Stimulated activated CD8-positive, alpha-beta memory T cell treated with anti-CD3 and anti-CD28 coated beads, Interleukin-2, amount 100 ng/mL, for 48 hours (primary cell): ENCODE data around the gene CCT4.
"Not testable (repeated sequence)": the region's sequence is repeated elsewhere in the genome, so short reads cannot be mapped to it uniquely, and the experiment has no call there.

Source experiments
- DNase-seq, 2 donors: peaks; one replicate each; pipeline ENCODE4 v3.0.0-alpha.2; 2020; ENCODE audit warnings: low read depth in 2 of 2

CCT4 gene

GRCh38 chr2:61878761-61879160, 9.7 kb downstream of the CCT4 start:
- no peak for DNase-seq

GRCh38 chr2:61877571-61878245, 10.7 kb downstream of the CCT4 start:
- no peak for DNase-seq

DNA sequence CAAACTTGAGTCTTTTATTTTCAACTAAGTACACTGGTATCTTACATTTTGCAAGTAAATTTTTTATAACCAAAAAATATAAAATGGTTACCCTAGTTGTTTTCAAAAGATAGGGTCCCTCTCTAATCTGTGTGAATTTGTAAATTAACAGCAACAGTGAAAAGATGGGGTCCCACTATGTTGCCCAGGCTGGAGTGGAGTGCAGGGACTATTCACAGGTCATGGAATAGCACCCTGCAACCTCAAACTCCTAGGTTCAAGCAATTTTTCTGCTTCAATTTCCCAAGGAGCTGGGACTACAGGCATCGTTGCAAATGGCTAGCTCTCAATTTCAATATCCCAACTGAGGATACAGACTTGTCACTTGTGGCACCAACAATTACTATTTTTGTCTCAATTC, 12.1 kb downstream of the CCT4 start:
- no peak for DNase-seq

- not testable (repeated sequence) for DNase-seq
Measured at GRCh38 chr2:61866482-61867089, 21.9 kb downstream of the CCT4 start.

GRCh38 chr2:61862085-61862484, 26.4 kb downstream of the CCT4 start:
- DNase-seq: no peak

- no peak for DNase-seq
Measured at GRCh38 chr2:61857224-61857623, 31.2 kb downstream of the CCT4 start.

- no peak for DNase-seq
Measured at GRCh38 chr2:61855318-61855613, 33.2 kb downstream of the CCT4 start.

DNA sequence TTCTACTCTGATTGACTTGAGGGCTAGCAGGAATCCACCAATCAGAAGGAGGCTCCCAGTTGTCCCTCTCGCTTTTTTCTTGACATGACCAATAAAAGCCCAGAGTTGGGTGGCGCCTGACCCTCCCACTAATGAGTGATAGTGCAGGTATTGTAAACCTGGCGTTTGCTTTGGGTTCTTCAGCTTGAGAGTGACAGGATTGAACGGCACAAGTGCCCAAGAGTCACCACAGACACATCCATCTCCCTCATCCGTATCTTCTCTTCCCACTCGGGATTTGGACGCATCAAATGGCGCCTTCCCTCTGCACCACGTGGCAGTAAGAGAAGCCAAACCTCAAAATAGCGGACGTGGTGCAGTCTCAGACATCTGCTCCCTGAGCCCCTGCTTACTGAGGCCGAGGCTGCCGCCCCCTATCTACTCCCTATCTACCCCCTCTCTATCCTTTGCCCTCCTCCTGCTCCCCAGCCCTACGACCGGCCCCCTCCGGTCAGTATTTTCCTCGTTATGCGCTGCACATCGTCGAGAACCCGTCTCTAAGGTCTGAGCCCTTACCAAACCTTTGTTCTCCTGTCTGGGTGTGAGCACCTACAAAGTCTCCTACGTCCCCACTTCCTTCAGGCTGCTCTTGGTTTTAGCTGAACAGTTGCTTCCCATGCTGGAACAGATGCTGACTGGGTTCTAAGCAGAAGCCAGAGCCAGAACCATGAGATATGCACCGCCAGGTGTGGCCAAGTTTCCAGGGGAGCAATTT, 33.7 kb downstream of the CCT4 start:
- peak; percentile 4 to 78 for DNase-seq

DNA sequence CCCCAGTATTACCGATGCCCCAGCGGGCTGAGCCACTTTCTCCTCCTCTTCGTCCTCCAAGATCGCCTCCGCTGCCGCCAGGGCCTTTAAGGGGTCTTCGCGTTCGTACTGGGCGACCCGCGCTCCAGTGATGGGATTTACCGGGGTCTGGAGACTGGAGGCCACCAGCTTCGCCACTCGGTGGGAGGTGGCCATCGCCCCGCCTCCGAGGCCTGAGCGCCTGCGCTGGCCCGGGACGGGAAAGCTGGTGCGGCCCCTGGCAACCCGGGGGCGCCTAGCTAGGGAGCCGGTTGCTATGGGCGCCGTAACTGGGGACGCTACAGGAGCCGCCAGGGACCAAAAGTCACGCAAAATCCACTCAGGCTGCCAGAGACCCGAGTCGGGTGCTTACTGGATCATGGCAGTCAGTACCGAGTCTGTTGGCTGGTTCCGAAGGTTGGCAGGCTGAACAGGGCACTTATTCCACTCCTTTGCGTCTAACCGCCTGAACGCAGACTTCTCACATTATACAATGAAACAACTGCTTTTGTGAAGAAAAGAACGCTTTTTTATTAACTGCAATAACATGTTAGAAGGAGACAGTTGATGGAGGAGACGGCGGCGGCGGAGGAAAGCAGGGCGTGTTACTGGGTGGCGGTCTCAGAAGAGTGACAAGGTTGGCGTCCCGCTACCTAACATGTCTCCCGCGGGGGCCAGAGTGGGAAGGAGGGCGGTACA, 34.5 kb downstream of the CCT4 start, which contains the start of gene FAM161A:
FAM161A (minus strand) TSS at position 214 of the 717 bp plus-strand sequence; CDS start at position 195, 19 bp downstream.
- DNase-seq: peak; percentile 73 to 78

- DNase-seq: peak in 1 of 2 donors; percentile 50
Measured at GRCh38 chr2:61853086-61853846, 35.2 kb downstream of the CCT4 start.

DNA sequence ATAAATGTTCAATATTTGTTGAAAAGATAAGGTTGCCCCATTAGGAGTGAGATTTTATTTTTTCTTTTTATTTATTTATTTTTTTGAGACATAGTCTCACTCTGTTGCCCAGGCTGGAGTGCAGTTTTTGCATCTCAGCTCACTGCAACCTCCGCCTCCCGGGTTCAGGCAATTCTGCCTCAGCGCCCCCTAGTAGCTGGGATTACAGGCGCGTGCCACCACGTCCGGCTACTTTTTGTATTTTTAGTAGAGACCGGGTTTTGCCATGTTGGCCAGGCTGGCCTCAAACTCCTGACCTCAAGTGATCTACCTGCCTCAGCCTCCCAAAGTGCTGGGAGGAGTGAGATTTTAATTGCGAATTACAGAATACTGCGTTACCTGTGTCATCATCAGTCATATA, 37.2 kb downstream of the CCT4 start:
- not testable (repeated sequence) for DNase-seq

DNA sequence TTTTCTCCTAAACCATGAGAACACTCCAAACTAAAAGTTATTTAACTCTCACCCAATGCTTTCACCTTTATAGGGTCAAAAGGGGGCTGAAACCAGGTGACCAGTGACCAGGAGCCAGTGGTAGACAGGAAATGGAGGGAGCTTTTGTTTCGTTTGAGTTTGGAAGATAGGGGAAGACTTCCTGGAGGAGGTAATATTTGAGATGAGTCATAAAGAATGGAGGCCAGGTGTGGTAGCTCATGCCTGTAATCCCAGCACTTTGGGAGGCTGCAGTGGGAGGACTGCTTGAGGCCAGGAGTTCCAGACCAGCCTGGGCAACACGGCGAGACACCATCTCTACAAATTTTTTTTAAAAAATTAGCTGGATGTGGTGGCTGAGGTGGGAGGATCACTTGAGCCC, 43.1 kb downstream of the CCT4 start:
- DNase-seq: no peak

DNA sequence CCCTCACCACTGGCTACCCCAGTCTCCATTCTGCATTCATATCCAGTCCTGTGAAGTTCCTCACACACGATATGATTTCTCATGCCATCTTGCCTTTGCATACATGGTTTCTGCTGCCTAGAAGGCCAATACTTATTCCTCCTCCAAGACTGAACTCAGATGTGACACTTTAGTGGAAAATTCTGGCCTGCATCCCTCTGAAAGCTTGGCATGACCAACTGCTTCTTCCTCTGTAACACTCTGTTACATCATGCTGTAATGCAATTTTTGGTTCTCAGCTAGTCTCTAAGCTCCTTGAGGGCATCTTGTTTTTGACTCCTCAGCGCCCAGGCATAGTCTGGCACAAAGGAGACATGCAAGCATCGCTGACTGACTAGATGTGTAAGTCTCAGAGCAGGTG, 47.2 kb downstream of the CCT4 start:
- no peak for DNase-seq

GRCh38 chr2:61834893-61835292, 53.6 kb downstream of the CCT4 start:
- no peak for DNase-seq

DNA sequence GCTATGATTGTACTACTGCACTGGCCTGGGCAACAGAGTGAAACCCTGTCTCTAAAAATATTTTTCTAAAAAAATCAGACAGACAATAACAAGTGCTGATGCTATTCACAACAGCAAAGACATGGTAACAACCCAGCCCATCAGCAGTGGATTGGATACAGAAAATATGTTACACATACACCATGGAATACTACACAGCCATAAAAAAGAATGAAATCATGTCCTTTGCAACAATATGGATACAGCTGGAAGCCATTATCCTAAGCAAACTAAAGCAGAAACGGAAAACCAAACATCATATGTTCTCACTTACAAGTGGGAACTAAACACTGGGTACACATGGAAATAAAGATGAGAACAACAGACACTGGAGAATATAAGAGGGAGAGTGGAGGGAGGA, 54.5 kb downstream of the CCT4 start:
- DNase-seq: no peak

- no peak for DNase-seq
Measured at GRCh38 chr2:61832183-61832841, 56.1 kb downstream of the CCT4 start.

GRCh38 chr2:61822255-61822654, 66.2 kb downstream of the CCT4 start:
- DNase-seq: no peak
